Epithelial cell of esophagus (primary cell): ENCODE results near the gene CAP2.

Source experiments
- DNase-seq: peaks from one replicate; pipeline ENCODE4 v3.0.0; 2010; ENCODE audit warnings: low read depth
- H3K4me3 ChIP-seq: 2 replicates; pipeline ENCODE4 v1.5.1; 2011; ENCODE audit warnings: mild to moderate bottlenecking, low read length, control low read depth
- TF ChIP-seq, protein P1 (sequence below): IDR thresholded peaks from 2 replicates; pipeline ENCODE4 v1.5.1; 2011; ENCODE audit warnings: low read depth, mild to moderate bottlenecking, low read length, control low read depth, inconsistent platforms; ENCODE audit not compliant: insufficient read depth; ENCODE audit errors: missing control alignments

CAP2 gene

DNA sequence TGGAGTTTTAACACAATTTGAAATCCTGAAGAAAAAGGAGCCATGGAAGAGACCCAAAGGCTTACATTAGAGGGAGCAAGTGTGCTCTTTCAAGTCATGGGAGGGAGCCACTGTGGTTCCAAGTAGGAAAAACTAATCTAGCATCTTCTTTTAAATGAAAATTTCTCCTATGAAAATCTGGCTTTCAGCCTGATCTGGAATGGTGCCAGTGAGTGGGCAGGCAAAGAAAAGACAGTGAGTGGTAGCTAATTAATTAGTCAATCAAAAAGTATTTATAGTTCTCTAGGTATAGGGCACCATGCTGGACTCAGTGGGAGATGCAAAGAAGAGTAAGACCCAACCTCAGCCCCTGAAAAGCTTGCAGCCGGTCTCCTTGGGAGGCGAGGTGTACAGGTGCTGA lies 21.9 kb downstream of the CAP2 start:
- H3K4me3 ChIP-seq: no peak overlapping the region
- DNase-seq: peak; percentile 16
- TF ChIP-seq, protein P1, sequence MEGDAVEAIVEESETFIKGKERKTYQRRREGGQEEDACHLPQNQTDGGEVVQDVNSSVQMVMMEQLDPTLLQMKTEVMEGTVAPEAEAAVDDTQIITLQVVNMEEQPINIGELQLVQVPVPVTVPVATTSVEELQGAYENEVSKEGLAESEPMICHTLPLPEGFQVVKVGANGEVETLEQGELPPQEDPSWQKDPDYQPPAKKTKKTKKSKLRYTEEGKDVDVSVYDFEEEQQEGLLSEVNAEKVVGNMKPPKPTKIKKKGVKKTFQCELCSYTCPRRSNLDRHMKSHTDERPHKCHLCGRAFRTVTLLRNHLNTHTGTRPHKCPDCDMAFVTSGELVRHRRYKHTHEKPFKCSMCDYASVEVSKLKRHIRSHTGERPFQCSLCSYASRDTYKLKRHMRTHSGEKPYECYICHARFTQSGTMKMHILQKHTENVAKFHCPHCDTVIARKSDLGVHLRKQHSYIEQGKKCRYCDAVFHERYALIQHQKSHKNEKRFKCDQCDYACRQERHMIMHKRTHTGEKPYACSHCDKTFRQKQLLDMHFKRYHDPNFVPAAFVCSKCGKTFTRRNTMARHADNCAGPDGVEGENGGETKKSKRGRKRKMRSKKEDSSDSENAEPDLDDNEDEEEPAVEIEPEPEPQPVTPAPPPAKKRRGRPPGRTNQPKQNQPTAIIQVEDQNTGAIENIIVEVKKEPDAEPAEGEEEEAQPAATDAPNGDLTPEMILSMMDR: no peak

DNA sequence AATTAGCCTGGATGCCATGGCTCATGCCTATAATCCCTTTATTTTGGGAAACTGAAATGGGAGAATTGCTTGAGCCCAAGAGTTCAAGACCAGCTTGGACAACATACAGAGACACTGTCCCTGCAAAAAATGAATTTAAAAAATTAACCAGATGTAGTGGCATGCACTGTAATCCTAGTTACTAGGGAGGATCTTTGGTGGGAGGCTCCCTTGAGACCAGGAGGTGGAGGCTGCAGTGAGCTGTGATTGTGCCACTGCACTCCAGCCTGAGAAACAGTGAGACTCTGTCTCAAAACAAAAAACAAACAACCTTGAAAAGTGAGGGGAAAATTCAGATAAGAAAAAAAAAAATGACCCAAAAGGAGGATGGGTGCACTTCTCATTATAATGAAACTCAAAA lies 23.4 kb downstream of the CAP2 start:
- no peak for DNase-seq
- no peak overlapping the region for H3K4me3 ChIP-seq
- TF ChIP-seq, protein P1: no peak

DNA sequence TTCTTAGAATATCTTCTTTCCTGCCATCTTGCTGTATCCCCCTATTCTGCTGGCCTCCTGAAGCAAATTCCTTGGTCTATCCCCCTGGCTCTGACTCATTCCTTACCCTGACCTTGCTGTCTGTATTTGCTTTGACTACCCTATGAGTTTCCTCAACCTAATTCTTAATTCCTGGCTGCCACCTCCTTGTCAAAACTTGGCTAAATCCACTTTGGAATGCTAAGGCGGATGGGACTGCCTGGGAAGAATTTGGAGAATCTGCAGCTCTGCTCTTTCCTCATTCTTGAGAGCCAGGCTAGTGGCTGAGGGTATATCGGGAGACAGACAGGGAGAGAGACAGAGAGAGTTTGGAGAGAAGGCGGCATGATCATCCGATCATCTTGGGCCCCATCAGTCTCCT lies 24.4 kb downstream of the CAP2 start:
- peak; percentile 84 for DNase-seq
- H3K4me3 ChIP-seq: no peak overlapping the region
- TF ChIP-seq, protein P1: no peak

DNA sequence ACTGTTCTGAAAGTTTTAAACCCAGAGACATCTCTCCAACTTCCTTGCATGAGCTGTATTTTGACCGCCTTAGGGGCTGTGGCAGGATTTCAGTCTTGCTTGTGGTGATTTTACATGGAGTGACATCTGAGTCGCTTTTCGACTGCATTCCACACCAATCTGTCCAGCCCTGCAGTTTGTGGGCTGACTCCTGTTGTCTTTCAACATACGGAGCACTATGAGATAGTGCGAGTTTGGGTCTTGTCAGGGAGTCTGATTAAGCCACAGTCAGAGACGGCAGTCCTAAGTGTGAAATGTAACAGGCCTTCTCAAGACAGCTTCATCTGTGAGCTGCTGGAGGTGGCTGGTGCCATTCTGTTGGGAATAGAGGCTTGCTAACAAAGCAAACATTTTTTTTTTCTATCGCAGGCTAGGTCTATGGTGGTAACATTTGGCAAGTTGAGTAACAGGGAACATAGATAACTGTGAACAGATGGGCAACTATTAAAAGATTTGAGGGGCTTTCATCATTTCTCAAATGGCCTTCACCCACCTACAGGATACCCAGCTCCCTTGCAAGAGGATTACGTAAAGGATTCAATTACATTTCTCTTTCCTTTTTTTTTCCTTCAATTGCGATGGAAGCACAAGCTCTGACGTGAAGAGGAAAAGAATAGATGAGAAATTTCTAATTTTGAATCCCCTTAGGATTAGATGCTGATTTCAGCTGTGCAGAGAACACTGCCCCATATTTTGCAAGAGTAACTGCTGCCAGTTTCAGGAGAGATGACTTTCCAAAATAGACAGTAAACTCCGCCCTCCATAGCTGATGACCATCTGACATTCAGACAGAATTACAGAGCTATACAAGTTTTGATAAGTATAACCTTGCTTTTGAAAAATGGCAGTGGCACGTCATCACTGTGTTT lies 25.1 kb downstream of the CAP2 start:
- peak; percentile 77 for DNase-seq
- TF ChIP-seq, protein P1: no peak
- no peak overlapping the region for H3K4me3 ChIP-seq

DNA sequence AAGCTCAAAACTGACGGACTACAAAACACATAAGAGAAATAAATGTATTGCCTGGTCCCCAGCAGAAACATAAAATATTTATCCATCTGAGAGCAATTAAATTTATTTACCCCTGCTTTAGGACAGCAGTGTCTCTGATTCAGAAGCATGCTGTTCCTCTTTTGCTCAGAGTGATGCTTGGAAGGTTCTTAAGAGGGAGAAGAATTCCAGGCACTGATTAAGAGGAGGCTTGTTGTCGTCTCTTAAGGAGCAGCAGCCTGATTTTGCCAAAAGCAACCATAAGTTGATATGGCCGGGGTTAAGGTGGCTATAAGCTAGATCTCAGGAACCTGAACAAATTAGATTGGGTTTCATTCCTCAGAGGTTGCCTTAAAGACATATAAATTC lies 25.8 kb downstream of the CAP2 start:
- DNase-seq: no peak
- TF ChIP-seq, protein P1: no peak
- H3K4me3 ChIP-seq: no peak overlapping the region

DNA sequence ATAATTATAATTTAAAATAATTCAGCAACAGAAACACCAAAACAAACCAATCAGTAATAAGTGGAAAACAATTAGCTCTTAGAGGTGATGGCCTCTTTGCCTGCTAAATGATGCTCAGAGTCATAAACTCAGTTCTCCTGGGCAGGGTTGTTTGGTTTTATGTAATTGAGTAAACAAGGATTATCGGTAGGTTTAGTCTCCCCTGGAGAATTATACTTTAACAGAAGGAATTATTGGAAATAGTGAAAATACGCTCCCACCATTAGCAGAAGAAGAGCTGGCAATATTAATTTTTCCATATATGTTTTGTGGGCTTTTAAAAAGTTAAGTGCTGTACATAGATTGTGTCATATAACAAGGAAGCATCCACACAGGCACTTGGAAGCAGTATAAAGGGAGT lies 27.0 kb downstream of the CAP2 start:
- TF ChIP-seq, protein P1: no peak
- no peak overlapping the region for H3K4me3 ChIP-seq
- no peak for DNase-seq

DNA sequence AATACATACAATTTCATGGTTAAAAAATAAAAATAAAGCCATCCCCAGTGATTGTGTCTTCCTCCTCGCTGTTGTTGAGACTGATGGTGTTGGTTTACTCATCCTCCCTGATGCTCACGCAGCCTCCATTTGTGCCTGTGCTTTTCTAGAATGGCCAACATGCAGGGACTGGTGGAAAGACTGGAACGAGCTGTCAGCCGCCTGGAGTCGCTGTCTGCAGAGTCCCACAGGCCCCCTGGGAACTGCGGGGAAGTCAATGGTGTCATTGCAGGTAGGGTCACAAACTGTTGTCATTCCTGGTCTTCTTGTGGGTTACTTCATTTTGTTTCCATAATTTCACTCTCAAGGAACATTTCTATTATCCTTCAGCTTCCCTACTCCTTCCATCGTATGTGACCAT lies 28.0 kb downstream of the CAP2 start:
- TF ChIP-seq, protein P1: no peak
- no peak overlapping the region for H3K4me3 ChIP-seq
- DNase-seq: no peak
